G401.6 (cell line): ENCODE results near the gene ZNF536.

ENCODE experiments used
- FAIRE-seq: peaks from 2 replicates; lab custom pipeline; 2012; peaks lifted over from hg19 to GRCh38; lab: Jason Lieb, UNC

ZNF536 gene

GRCh38 chr19:30371960-30372824 lies at the start of gene ZNF536:
Gene ZNF536, plus strand, starts transcription at chr19:30372384. Its CDS starts 71,179 bp downstream, at chr19:30443563.
- FAIRE-seq: no peak

- FAIRE-seq: no peak
Measured at GRCh38 chr19:30322641-30323320, 49.4 kb upstream of the ZNF536 start.

- FAIRE-seq: no peak
Measured at GRCh38 chr19:30323904-30324303, 48.3 kb upstream of the ZNF536 start.

- no peak for FAIRE-seq
Measured at GRCh38 chr19:30324982-30325381, 47.2 kb upstream of the ZNF536 start.

GRCh38 chr19:30325676-30326392 lies 46.4 kb upstream of the ZNF536 start:
- no peak for FAIRE-seq

- FAIRE-seq: no peak
Measured at GRCh38 chr19:30326393-30326710, 45.8 kb upstream of the ZNF536 start.

GRCh38 chr19:30327331-30327730 lies 44.9 kb upstream of the ZNF536 start:
- no peak for FAIRE-seq

- FAIRE-seq: no peak
Measured at GRCh38 chr19:30328096-30328495, 44.1 kb upstream of the ZNF536 start.

GRCh38 chr19:30330266-30330665 lies 41.9 kb upstream of the ZNF536 start:
- no peak for FAIRE-seq

GRCh38 chr19:30332445-30333234 lies 39.5 kb upstream of the ZNF536 start:
- FAIRE-seq: no peak

- no peak for FAIRE-seq
Measured at GRCh38 chr19:30333291-30334065, 38.7 kb upstream of the ZNF536 start.

- FAIRE-seq: no peak
Measured at GRCh38 chr19:30334841-30335240, 37.3 kb upstream of the ZNF536 start.

GRCh38 chr19:30335306-30335886 lies 36.8 kb upstream of the ZNF536 start:
- no peak for FAIRE-seq

- no peak for FAIRE-seq
Measured at GRCh38 chr19:30336290-30336689, 35.9 kb upstream of the ZNF536 start.

- no peak for FAIRE-seq
Measured at GRCh38 chr19:30338041-30338456, 34.1 kb upstream of the ZNF536 start.

- FAIRE-seq: no peak
Measured at GRCh38 chr19:30338878-30339623, 33.1 kb upstream of the ZNF536 start.

- no peak for FAIRE-seq
Measured at GRCh38 chr19:30339624-30340525, 32.3 kb upstream of the ZNF536 start.

GRCh38 chr19:30340771-30341561 lies 31.2 kb upstream of the ZNF536 start:
- no peak for FAIRE-seq
